Keratinocyte (primary cell): ENCODE results near the gene PRKX.

Experiments
- EZH2 ChIP-seq: IDR thresholded peaks from one replicate; pipeline ENCODE4 v1.6.1; 2012; ENCODE audit warnings: inconsistent platforms, mild to moderate bottlenecking, low read length, moderate library complexity
- TF ChIP-seq, protein P1 (sequence below), 3 experiments: IDR thresholded peaks in 1 of 3; conservative IDR thresholded peaks in 1 of 3; optimal IDR thresholded peaks in 1 of 3; 2 replicates in 2 of 3; 3 replicates in 1 of 3; pipeline versions ENCODE3 to v1.5.1; 2011; ENCODE audit warnings: low read length in 3 of 3, mild to moderate bottlenecking in 3 of 3, moderate library complexity in 2 of 3, control low read depth in 1 of 3, inconsistent platforms in 1 of 3; ENCODE audit not compliant: insufficient read depth in 2 of 3; ENCODE audit errors: extremely low read depth in 1 of 3

GRCh38 chrX:3659761-3660160, 53.7 kb downstream of the PRKX start:
- TF ChIP-seq, protein P1, sequence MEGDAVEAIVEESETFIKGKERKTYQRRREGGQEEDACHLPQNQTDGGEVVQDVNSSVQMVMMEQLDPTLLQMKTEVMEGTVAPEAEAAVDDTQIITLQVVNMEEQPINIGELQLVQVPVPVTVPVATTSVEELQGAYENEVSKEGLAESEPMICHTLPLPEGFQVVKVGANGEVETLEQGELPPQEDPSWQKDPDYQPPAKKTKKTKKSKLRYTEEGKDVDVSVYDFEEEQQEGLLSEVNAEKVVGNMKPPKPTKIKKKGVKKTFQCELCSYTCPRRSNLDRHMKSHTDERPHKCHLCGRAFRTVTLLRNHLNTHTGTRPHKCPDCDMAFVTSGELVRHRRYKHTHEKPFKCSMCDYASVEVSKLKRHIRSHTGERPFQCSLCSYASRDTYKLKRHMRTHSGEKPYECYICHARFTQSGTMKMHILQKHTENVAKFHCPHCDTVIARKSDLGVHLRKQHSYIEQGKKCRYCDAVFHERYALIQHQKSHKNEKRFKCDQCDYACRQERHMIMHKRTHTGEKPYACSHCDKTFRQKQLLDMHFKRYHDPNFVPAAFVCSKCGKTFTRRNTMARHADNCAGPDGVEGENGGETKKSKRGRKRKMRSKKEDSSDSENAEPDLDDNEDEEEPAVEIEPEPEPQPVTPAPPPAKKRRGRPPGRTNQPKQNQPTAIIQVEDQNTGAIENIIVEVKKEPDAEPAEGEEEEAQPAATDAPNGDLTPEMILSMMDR (optimal IDR thresholded peaks at IDR 0.05 in 1 of 3, IDR thresholded peaks at IDR 0.05 in 1 of 3, conservative IDR thresholded peaks at IDR 0.05 in 1 of 3; ENCODE audit: extremely low read depth in 1 of 3, insufficient read depth in 2 of 3, low read length in 3 of 3): no peak
- TF ChIP-seq EZH2: no peak
